ENCODE data around the gene KCNIP4. TPM values are rescaled to one million over a fixed set of nuclear protein-coding genes. Genes with fewer than 3 reads are reported as not detected.
A peak's percentile ranks its signal among the peaks of the same experiment; 100 is the strongest.
"Not testable (repeated sequence)": the region's sequence is repeated elsewhere in the genome, so short reads cannot be mapped to it uniquely, and the experiment has no call there.

Gene KCNIP4
- 10 to 100 TPM in 1 of 3 donors, 1 to 10 TPM in 1, under 1 TPM in 1; 0.96 to 11.3 (median 2.4) TPM for total RNA-seq
- long read RNA-seq, donor 1, transcript KCNIP4-203 (8 exons, 984 nt), result major isoform, 10 of 16 reads
- long read RNA-seq, donor 1, partial matches to known transcripts, result 1 of 16 reads
- long read RNA-seq, donor 1, other reads (novel, unspliced or antisense), result 5 of 16 reads
- long read RNA-seq, donor 2, partial matches to known transcripts, result 2 of 6 reads
- long read RNA-seq, donor 2, other reads (novel, unspliced or antisense), result 2 of 6 reads

DNA sequence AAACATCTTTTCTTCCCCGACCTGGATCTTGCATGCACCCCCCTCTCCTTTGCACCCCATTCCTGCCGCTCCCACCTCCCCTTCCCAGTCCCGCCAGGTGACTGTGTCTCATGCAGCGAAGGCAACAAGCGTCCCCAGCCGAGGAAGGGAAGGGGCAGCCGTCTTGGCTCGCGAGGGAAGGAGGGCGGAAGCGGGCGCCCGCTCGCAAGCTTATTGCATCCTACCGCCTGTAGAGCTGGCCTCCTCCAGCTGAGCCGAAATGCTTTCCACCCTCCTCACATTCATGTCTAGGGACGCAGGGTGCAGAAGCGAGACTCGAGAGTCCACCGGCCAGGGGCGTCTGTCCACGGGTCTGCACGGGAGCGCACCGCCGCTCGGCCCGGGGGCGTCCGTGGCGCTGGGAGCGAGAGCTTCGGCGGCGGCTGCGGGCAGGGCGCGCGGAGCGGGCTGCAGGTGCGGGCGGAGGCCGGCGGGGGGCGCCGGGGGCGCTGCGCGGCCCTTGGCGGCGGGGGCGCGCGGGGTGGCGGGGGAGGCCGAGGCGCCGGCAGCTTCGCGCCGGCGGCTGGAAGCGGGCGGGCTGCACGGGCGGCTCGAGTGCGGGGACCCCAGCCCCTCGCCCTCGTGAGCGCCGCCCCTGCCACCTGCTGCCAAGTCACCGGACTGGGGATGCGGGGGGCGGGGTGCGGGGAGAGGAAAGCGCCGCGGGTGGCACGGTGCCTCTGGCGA, at the start of gene KCNIP4:
KCNIP4 (minus strand) TSS at position 426 of the 726 bp plus-strand sequence.
- peak; percentile 64 for ATAC-seq
- Histone ChIP-seq H3K4me1 (ENCODE audit: low read depth) (no peaks in the 10 kb centered on the region), H3K9me3 (no peaks in the 10 kb centered on the region), H3K36me3 (ENCODE audit: low read depth) (no peaks in the 10 kb centered on the region), H3K4me3 (no peak within 1 kb of the TSS)
- peak in 2 of 3 donors; percentile 28 to 42 for DNase-seq
- TF ChIP-seq, protein P1, sequence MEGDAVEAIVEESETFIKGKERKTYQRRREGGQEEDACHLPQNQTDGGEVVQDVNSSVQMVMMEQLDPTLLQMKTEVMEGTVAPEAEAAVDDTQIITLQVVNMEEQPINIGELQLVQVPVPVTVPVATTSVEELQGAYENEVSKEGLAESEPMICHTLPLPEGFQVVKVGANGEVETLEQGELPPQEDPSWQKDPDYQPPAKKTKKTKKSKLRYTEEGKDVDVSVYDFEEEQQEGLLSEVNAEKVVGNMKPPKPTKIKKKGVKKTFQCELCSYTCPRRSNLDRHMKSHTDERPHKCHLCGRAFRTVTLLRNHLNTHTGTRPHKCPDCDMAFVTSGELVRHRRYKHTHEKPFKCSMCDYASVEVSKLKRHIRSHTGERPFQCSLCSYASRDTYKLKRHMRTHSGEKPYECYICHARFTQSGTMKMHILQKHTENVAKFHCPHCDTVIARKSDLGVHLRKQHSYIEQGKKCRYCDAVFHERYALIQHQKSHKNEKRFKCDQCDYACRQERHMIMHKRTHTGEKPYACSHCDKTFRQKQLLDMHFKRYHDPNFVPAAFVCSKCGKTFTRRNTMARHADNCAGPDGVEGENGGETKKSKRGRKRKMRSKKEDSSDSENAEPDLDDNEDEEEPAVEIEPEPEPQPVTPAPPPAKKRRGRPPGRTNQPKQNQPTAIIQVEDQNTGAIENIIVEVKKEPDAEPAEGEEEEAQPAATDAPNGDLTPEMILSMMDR (IDR thresholded peaks at IDR 0.05), result no peak
- intact Hi-C loops (cut with DNase I, micrococcal nuclease), result no loop called here

DNA sequence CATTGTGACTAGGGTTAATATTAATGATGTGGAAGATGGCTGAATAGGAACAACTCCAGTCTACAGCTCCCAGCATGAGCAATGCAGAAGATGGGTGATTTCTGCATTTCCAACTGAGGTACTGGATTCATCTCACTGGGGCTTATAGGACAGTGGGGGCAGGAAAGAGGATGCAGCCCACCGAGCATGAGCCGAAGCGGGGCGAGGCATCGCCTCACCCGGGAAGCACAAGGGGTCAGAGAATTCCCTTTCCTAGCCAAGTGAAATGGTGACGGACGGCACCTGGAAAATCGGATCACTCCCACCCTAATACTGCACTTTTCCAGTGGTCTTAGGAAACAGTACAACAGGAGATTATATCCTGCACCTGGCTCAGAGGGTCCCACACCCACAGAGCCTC, 48.0 kb upstream of the KCNIP4 start:
- H3K4me3 ChIP-seq; DNase-seq; ATAC-seq; H3K4me1 ChIP-seq (ENCODE audit: low read depth); H3K36me3 ChIP-seq (ENCODE audit: low read depth); intact Hi-C loops (cut with DNase I, micrococcal nuclease); H3K9me3 ChIP-seq: not testable (repeated sequence)

DNA sequence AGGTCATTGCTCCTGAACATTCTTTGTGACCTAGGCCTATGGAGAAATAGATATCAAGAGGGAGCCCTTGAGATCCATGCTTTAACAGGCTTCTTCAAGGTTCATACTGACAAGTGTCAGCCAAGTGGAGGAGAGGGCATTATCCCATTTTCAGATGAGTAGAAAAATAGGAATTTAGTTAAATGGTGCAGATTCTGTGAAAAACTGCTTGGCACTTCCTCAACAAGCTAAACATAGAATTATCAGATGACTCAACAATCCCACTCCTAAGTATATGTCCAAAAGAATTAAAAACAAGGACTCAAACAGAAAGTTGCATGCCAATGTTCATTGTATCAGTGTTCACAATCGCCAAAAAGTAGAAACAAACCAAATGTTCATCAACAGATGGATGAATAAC, 43.8 kb upstream of the KCNIP4 start:
- ATAC-seq (no peak), DNase-seq (no peak)
- Histone ChIP-seq H3K9me3 (no peaks in the 10 kb centered on the region), H3K4me1 (ENCODE audit: low read depth) (no peaks in the 10 kb centered on the region), H3K4me3 (no peak overlapping the region), H3K36me3 (ENCODE audit: low read depth) (no peaks in the 10 kb centered on the region)
- intact Hi-C loops (cut with DNase I, micrococcal nuclease), result no loop called here
- TF ChIP-seq, protein P1 (IDR thresholded peaks at IDR 0.05), result no peak

DNA sequence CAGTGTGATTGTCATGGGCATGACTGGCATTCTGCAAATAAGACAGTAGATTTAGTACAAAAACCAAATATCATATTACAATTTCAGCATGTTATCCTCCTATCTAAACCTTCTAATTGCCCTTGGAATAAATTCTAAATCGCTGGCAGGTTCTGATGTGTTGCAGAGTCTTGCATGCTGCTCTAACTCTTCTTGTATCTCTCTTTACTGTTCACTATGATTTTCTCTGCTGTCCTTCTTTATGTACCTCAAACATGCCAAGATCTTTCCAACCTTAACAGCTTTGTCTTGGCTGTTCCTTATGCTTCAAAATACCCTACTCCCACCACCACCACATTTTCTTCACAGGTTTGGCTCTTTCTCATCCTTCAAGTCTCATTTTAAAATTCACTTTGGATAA, 43.0 kb upstream of the KCNIP4 start:
- TF ChIP-seq, protein P1 (IDR thresholded peaks at IDR 0.05), result no peak
- no peaks in the 10 kb centered on the region for H3K4me1 ChIP-seq (ENCODE audit: low read depth)
- no peaks in the 10 kb centered on the region for H3K36me3 ChIP-seq (ENCODE audit: low read depth)
- H3K4me3 ChIP-seq, result no peak overlapping the region
- ATAC-seq, result no peak
- intact Hi-C loops (cut with DNase I, micrococcal nuclease), result no loop called here
- H3K9me3 ChIP-seq, result no peaks in the 10 kb centered on the region
- no peak for DNase-seq

DNA sequence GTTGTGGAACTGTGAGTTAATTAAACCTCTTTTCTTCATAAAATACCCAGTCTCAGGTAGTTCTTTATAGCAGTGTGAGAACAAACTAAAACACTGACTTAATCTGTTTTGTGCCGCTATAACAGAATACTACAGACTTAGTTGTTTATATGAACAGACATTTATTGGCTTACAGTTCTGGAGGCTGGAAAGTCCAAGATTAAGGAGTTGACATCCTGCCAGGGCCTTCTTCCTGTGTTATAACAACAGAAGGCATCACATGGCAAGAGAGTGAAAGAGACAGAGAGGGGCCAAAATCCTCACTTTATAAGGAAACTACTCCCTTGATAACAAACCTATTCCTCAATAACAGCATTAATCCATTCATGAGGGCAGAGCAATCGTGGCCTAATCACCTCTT, 42.5 kb upstream of the KCNIP4 start:
- intact Hi-C loops (cut with DNase I, micrococcal nuclease), result no loop called here
- Histone ChIP-seq H3K4me3 (no peak overlapping the region), H3K9me3 (no peaks in the 10 kb centered on the region), H3K4me1 (ENCODE audit: low read depth) (no peaks in the 10 kb centered on the region), H3K36me3 (ENCODE audit: low read depth) (no peaks in the 10 kb centered on the region)
- TF ChIP-seq, protein P1 (IDR thresholded peaks at IDR 0.05), result no peak
- no peak for ATAC-seq
- DNase-seq, result peak in 1 of 3 donors; percentile 34

DNA sequence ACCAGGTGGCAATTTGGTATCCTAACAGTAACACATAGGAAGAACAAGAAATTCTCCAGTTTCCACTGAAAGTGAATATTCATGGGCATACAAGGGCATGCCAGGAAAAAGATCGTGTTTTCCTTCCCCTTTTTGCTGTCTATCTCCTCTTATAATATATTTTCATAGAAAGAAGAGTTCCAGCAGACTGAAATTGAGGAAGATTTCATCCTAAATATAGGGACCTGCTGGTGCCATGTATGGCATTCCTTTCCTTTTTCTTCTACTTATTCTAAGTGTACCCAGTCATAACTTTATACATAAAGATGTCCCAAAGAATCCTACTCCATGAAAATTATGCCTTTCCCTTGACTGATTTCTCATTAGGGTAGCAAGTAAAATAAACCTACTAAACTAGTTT, 40.8 kb upstream of the KCNIP4 start:
- ATAC-seq (no peak), DNase-seq (no peak)
- no peaks in the 10 kb centered on the region for H3K36me3 ChIP-seq (ENCODE audit: low read depth)
- TF ChIP-seq, protein P1 (IDR thresholded peaks at IDR 0.05), result no peak
- intact Hi-C loops (cut with DNase I, micrococcal nuclease), result no loop called here
- H3K9me3 ChIP-seq, result no peaks in the 10 kb centered on the region
- no peaks in the 10 kb centered on the region for H3K4me1 ChIP-seq (ENCODE audit: low read depth)
- no peak overlapping the region for H3K4me3 ChIP-seq
